A549 (cell line): ENCODE results near the gene DACT2.

Source experiments
- JUN ChIP-seq, 2 experiments: fragments of >200 bp; sonication (Bioruptor Twin); formaldehyde crosslinking; IDR thresholded peaks; 2 replicates in 1 of 2; 3 replicates in 1 of 2; pipeline ENCODE4 v1.6.1; 2016 to 2017
- NR3C1 ChIP-seq: fragments of >200 bp; sonication (Bioruptor Twin); formaldehyde crosslinking; IDR thresholded peaks from 3 replicates; pipeline ENCODE4 v1.6.1; 2017
- SREBF2 ChIP-seq: fragments of 450-650 bp; IDR thresholded peaks from 2 replicates; pipeline ENCODE4 v1.6.1; 2014; ENCODE audit warnings: mild to moderate bottlenecking, moderate library complexity
- TF ChIP-seq, protein P1 (sequence below): fragments of >200 bp; sonication (Bioruptor Twin); formaldehyde crosslinking; IDR thresholded peaks from 3 replicates; pipeline ENCODE4 v1.5.1; 2016

DNA sequence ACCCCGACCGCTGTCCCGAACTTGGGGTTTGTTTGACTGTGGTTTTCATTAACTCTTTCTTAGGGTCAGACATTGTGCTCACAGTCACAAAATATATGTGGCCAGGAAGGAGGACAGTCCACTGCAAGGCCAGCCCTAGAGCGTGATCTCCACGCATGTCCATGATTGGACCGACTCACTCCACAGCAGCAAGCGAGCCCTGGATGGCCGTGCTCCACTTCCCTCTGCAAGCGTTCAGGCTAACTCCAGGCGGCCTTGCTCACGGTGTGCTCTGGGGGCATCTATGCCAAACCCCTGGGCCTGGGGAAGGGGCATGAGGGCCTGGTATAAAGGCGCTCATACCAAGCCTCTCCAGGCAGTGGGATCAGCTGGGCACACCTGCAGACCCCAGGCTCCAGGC is 5.6 kb downstream of the DACT2 start:
- TF ChIP-seq, protein P1, sequence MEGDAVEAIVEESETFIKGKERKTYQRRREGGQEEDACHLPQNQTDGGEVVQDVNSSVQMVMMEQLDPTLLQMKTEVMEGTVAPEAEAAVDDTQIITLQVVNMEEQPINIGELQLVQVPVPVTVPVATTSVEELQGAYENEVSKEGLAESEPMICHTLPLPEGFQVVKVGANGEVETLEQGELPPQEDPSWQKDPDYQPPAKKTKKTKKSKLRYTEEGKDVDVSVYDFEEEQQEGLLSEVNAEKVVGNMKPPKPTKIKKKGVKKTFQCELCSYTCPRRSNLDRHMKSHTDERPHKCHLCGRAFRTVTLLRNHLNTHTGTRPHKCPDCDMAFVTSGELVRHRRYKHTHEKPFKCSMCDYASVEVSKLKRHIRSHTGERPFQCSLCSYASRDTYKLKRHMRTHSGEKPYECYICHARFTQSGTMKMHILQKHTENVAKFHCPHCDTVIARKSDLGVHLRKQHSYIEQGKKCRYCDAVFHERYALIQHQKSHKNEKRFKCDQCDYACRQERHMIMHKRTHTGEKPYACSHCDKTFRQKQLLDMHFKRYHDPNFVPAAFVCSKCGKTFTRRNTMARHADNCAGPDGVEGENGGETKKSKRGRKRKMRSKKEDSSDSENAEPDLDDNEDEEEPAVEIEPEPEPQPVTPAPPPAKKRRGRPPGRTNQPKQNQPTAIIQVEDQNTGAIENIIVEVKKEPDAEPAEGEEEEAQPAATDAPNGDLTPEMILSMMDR: no peak
- TF ChIP-seq SREBF2 (no peak), NR3C1 (no peak), JUN (IDR thresholded peaks at IDR 0.05) (no peak)
